ENCODE data around the gene EPHA7. TPM values are rescaled to one million over a fixed set of nuclear protein-coding genes. Genes with fewer than 3 reads are reported as not detected.

EPHA7 gene
- total RNA-seq, 1 donor from 2014 or later, result 28.9 TPM

- no peaks in the 10 kb centered on the region for H3K36me3 Mint-ChIP-seq (ENCODE audit: insufficient read depth)
- TF ChIP-seq CTCF (IDR thresholded peaks at IDR 0.05; ENCODE audit: unreplicated experiment), result no peak
- no peaks in the 10 kb centered on the region for H3K9me3 Mint-ChIP-seq (ENCODE audit: low read depth)
- no peak overlapping the region for H3K4me3 Mint-ChIP-seq (ENCODE audit: low read depth)
- peaks cover 17% of the 10 kb centered on the region for H3K4me1 Mint-ChIP-seq (ENCODE audit: low read depth)
- H3K27me3 Mint-ChIP-seq, result no peaks in the 10 kb centered on the region
- H3K27ac Mint-ChIP-seq, result no peak overlapping the region
- DNase-seq (ENCODE audit: low spot score, unreplicated experiment), result no peak
These were observed 125.5 kb downstream of the EPHA7 start for GRCh38 chr6:93293872-93294271.

- no peak for DNase-seq (ENCODE audit: low spot score, unreplicated experiment)
- no peak overlapping the region for H3K27ac Mint-ChIP-seq
- H3K9me3 Mint-ChIP-seq (ENCODE audit: low read depth), result no peaks in the 10 kb centered on the region
- H3K36me3 Mint-ChIP-seq (ENCODE audit: insufficient read depth), result no peaks in the 10 kb centered on the region
- H3K4me3 Mint-ChIP-seq (ENCODE audit: low read depth), result no peak overlapping the region
- no peaks in the 10 kb centered on the region for H3K27me3 Mint-ChIP-seq
- peaks cover 17% of the 10 kb centered on the region for H3K4me1 Mint-ChIP-seq (ENCODE audit: low read depth)
- TF ChIP-seq CTCF (IDR thresholded peaks at IDR 0.05; ENCODE audit: unreplicated experiment), result no peak
These were observed 125.9 kb downstream of the EPHA7 start for GRCh38 chr6:93293460-93293859.

GRCh38 chr6:93282521-93283031, 136.8 kb downstream of the EPHA7 start:
- no peak for DNase-seq (ENCODE audit: low spot score, unreplicated experiment)
- no peak overlapping the region for H3K27ac Mint-ChIP-seq
- peaks cover 1% of the 10 kb centered on the region for H3K4me1 Mint-ChIP-seq (ENCODE audit: low read depth)
- no peak for TF ChIP-seq CTCF (IDR thresholded peaks at IDR 0.05; ENCODE audit: unreplicated experiment)
- no peak overlapping the region for H3K4me3 Mint-ChIP-seq (ENCODE audit: low read depth)
- no peaks in the 10 kb centered on the region for H3K27me3 Mint-ChIP-seq
- peaks cover 7% of the 10 kb centered on the region for H3K9me3 Mint-ChIP-seq (ENCODE audit: low read depth)
- peaks cover 8% of the 10 kb centered on the region for H3K36me3 Mint-ChIP-seq (ENCODE audit: insufficient read depth)

- Mint-ChIP-seq H3K4me3 (ENCODE audit: low read depth) (no peak overlapping the region), H3K9me3 (ENCODE audit: low read depth) (peaks cover under 1% of the 10 kb centered on the region), H3K4me1 (ENCODE audit: low read depth) (peaks cover 7% of the 10 kb centered on the region), H3K27me3 (no peaks in the 10 kb centered on the region), H3K36me3 (ENCODE audit: insufficient read depth) (peaks cover 2% of the 10 kb centered on the region), H3K27ac (no peak overlapping the region)
- DNase-seq (ENCODE audit: low spot score, unreplicated experiment), result no peak
- no peak for TF ChIP-seq CTCF (IDR thresholded peaks at IDR 0.05; ENCODE audit: unreplicated experiment)
These were observed 141.1 kb downstream of the EPHA7 start for GRCh38 chr6:93278241-93278640.

- H3K27ac Mint-ChIP-seq, result no peak overlapping the region
- H3K36me3 Mint-ChIP-seq (ENCODE audit: insufficient read depth), result no peaks in the 10 kb centered on the region
- no peak for TF ChIP-seq CTCF (IDR thresholded peaks at IDR 0.05; ENCODE audit: unreplicated experiment)
- H3K4me1 Mint-ChIP-seq (ENCODE audit: low read depth), result peaks cover 7% of the 10 kb centered on the region
- H3K4me3 Mint-ChIP-seq (ENCODE audit: low read depth), result no peak overlapping the region
- H3K9me3 Mint-ChIP-seq (ENCODE audit: low read depth), result no peaks in the 10 kb centered on the region
- H3K27me3 Mint-ChIP-seq, result no peaks in the 10 kb centered on the region
- no peak for DNase-seq (ENCODE audit: low spot score, unreplicated experiment)
These were observed 146.5 kb downstream of the EPHA7 start for GRCh38 chr6:93272896-93273295.
